ENCODE results near the gene GRB2. TPM values are rescaled to one million over a fixed set of nuclear protein-coding genes. Genes with fewer than 3 reads are reported as not detected.

The GRB2 gene
- total RNA-seq, 2 donors from 2014 or later = 85.5 to 86.6 TPM

- no peaks in the 10 kb centered on the region for H3K27me3 Mint-ChIP-seq (ENCODE audit: insufficient read depth)
- 45% methylated on average over 5 to 7 of the region's 7 CpGs for WGBS, 2 experiments (ENCODE audit: insufficient coverage in 1 of 2, insufficient read length in 1 of 2)
These were observed 53.4 kb downstream of the GRB2 start for GRCh38 chr17:75352079-75352569.

GRCh38 chr17:75350706-75351105 lies 54.8 kb downstream of the GRB2 start:
- Mint-ChIP-seq H3K36me3 (ENCODE audit: low read depth) (peaks cover 14% of the 10 kb centered on the region), H3K27ac (peak overlapping the region; percentile 78), H3K4me1 (peaks cover 39% of the 10 kb centered on the region), H3K4me3 (no peak overlapping the region), H3K9me3 (peaks cover 10% of the 10 kb centered on the region), H3K27me3 (ENCODE audit: insufficient read depth) (no peaks in the 10 kb centered on the region)
- H3K9me3 ChIP-seq (ENCODE audit: control insufficient read depth, low read length) = peaks cover 6% of the 10 kb centered on the region
- peaks cover 6% of the 10 kb centered on the region for H3K4me1 ChIP-seq (ENCODE audit: control insufficient read depth, insufficient read depth, low read length)
- H3K36me3 ChIP-seq (ENCODE audit: control insufficient read depth, insufficient read depth, low read length) = peaks cover 12% of the 10 kb centered on the region
- H3K27me3 ChIP-seq (ENCODE audit: control insufficient read depth, insufficient read depth, low read length, poor library complexity, severe bottlenecking) = no peaks in the 10 kb centered on the region
- H3K9ac ChIP-seq (ENCODE audit: extremely low read depth, low read length, poor library complexity, severe bottlenecking) = no peak overlapping the region
- H3K27ac ChIP-seq (ENCODE audit: low read depth, low read length) = no peak overlapping the region
- no peak for TF ChIP-seq CTCF (conservative IDR thresholded peaks at IDR 0.05)
- peak; percentile 73 for DNase-seq
- H3K4me3 ChIP-seq (ENCODE audit: low read length) = no peak overlapping the region
- 80 to 88% methylated on average over 7 to 9 of the region's 9 CpGs for WGBS, 2 experiments (ENCODE audit: insufficient coverage in 1 of 2, insufficient read length in 1 of 2)

More at GRCh38 chr17:75352079-75352569, 53.4 kb downstream of the GRB2 start:
- peaks cover 6% of the 10 kb centered on the region for H3K4me1 ChIP-seq (ENCODE audit: control insufficient read depth, insufficient read depth, low read length)
- no peaks in the 10 kb centered on the region for H3K27me3 ChIP-seq (ENCODE audit: control insufficient read depth, insufficient read depth, low read length, poor library complexity, severe bottlenecking)
- TF ChIP-seq CTCF (conservative IDR thresholded peaks at IDR 0.05) = no peak
- H3K4me1 Mint-ChIP-seq = peaks cover 37% of the 10 kb centered on the region
- peaks cover 10% of the 10 kb centered on the region for H3K9me3 Mint-ChIP-seq
- no peak overlapping the region for H3K27ac ChIP-seq (ENCODE audit: low read depth, low read length)
- peak; percentile 87 for DNase-seq
- no peak overlapping the region for H3K9ac ChIP-seq (ENCODE audit: extremely low read depth, low read length, poor library complexity, severe bottlenecking)
- H3K4me3 Mint-ChIP-seq = no peak overlapping the region
- peak overlapping the region; percentile 74 for H3K27ac Mint-ChIP-seq
- H3K36me3 ChIP-seq (ENCODE audit: control insufficient read depth, insufficient read depth, low read length) = peaks cover 12% of the 10 kb centered on the region
- H3K36me3 Mint-ChIP-seq (ENCODE audit: low read depth) = peaks cover 23% of the 10 kb centered on the region
- H3K9me3 ChIP-seq (ENCODE audit: control insufficient read depth, low read length) = peaks cover 6% of the 10 kb centered on the region
- no peak overlapping the region for H3K4me3 ChIP-seq (ENCODE audit: low read length)

GRCh38 chr17:75350029-75350428 lies 55.4 kb downstream of the GRB2 start:
- no peak overlapping the region for H3K27ac ChIP-seq (ENCODE audit: low read depth, low read length)
- Mint-ChIP-seq H3K27ac (no peak overlapping the region), H3K4me1 (peaks cover 45% of the 10 kb centered on the region), H3K4me3 (no peak overlapping the region), H3K36me3 (ENCODE audit: low read depth) (peaks cover 7% of the 10 kb centered on the region), H3K9me3 (peaks cover 7% of the 10 kb centered on the region), H3K27me3 (ENCODE audit: insufficient read depth) (no peaks in the 10 kb centered on the region)
- H3K27me3 ChIP-seq (ENCODE audit: control insufficient read depth, insufficient read depth, low read length, poor library complexity, severe bottlenecking) = no peaks in the 10 kb centered on the region
- no peak overlapping the region for H3K9ac ChIP-seq (ENCODE audit: extremely low read depth, low read length, poor library complexity, severe bottlenecking)
- H3K9me3 ChIP-seq (ENCODE audit: control insufficient read depth, low read length) = peaks cover 3% of the 10 kb centered on the region
- TF ChIP-seq CTCF (conservative IDR thresholded peaks at IDR 0.05) = no peak
- no peak for DNase-seq
- peaks cover 12% of the 10 kb centered on the region for H3K36me3 ChIP-seq (ENCODE audit: control insufficient read depth, insufficient read depth, low read length)
- H3K4me3 ChIP-seq (ENCODE audit: low read length) = no peak overlapping the region
- peaks cover 9% of the 10 kb centered on the region for H3K4me1 ChIP-seq (ENCODE audit: control insufficient read depth, insufficient read depth, low read length)

Measured in endodermal cell (in vitro differentiated cells).